Activated T-helper 1 cell treated with anti-CD3 and anti-CD28 coated beads, Interleukin-12 subunit alpha, Interleukin-12 subunit beta, Interleukin-2, Interleukin-4 antibody, amounts not matched to agents 30 ng/mL and 10 ng/mL and 1 ng/mL, durations not matched to agents 14 hours and 24 hours and 36 hours (primary cell): ENCODE results near the gene DCLK1. TPM values are rescaled to one million over a fixed set of nuclear protein-coding genes. Genes with fewer than 3 reads are reported as not detected.

Source experiments
- DNase-seq: peaks from one replicate; pipeline ENCODE4 v3.0.0; 2021; ENCODE audit warnings: low spot score
- H3K27ac Mint-ChIP-seq: one replicate; pipeline ENCODE4 v1.8.0; 2021; ENCODE audit warnings: mild to moderate bottlenecking, mixed read lengths
- H3K27me3 Mint-ChIP-seq: one replicate; pipeline ENCODE4 v1.8.0; 2022; ENCODE audit warnings: mild to moderate bottlenecking, moderate library complexity, mixed read lengths; ENCODE audit not compliant: insufficient read depth
- H3K36me3 Mint-ChIP-seq: one replicate; pipeline ENCODE4 v1.8.0; 2021; ENCODE audit warnings: low read depth, mixed read lengths
- H3K4me1 Mint-ChIP-seq: one replicate; pipeline ENCODE4 v1.8.0; 2021; ENCODE audit warnings: low read depth, mixed read lengths
- H3K4me3 Mint-ChIP-seq: one replicate; pipeline ENCODE4 v1.8.0; 2021; ENCODE audit warnings: mild to moderate bottlenecking, moderate library complexity, mixed read lengths
- H3K9me3 Mint-ChIP-seq: one replicate; pipeline ENCODE4 v1.8.0; 2021; ENCODE audit warnings: mixed read lengths
- intact Hi-C: fragments of 100-400 bp; cut with micrococcal nuclease; formaldehyde crosslinking; loops from one replicate; pipeline ENCODE4 v1.15.1; 2024
- total RNA-seq: library from RNA; stranded (reverse); gene quantifications from 2 replicates; pipeline ENCODE4 v1.2.3, GENCODE V29; 2022

DCLK1 gene
- total RNA-seq, 1 donor from 2014 or later: not detected

DNA sequence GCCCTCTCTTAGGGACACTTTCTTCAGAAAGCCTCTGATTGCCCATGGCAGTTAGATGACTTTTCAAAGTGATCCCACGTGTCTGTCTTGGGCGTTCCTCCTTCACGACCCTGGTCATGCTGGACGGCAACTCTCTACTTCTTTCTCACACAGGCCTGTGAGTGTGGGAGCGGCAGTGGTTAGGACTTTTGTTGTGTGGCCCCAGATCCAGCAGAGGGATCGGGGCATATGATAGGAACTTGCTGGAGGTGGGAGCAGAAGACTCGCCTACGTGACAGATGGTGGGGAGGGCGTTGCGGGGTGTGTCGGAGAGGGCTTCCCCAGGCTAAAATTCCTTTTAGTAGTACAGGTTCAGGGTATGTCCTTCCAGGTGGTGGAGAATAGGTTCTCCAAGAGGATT, 365.2 kb downstream of the DCLK1 start:
- intact Hi-C loops: no loop called here
- Mint-ChIP-seq H3K27ac (no peak overlapping the region), H3K4me1 (no peaks in the 10 kb centered on the region), H3K36me3 (no peaks in the 10 kb centered on the region), H3K9me3 (no peaks in the 10 kb centered on the region), H3K27me3 (no peaks in the 10 kb centered on the region), H3K4me3 (no peak overlapping the region)
- no peak for DNase-seq

DNA sequence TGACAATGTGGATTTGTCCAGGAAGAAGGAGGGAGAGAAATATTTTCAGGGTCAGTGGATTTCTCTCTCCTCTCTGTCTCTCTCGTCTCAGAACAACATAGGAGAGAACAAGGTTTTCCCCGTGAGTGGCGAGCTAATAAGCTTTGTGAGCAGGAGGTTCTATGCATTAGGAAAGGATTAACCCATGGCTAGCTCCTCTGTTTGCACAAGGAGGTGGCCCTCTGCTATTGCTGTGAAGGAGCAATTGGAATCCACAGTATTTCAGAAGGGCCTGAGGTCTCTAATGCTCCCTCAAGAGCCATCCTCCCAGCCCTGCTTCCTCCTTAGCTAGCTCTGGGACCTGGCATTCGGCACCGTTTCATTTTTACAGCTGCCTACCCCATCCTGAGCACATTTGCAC, 365.8 kb downstream of the DCLK1 start:
- intact Hi-C loops: no loop called here
- Mint-ChIP-seq H3K4me1 (no peaks in the 10 kb centered on the region), H3K9me3 (no peaks in the 10 kb centered on the region), H3K27ac (no peak overlapping the region), H3K36me3 (no peaks in the 10 kb centered on the region), H3K27me3 (no peaks in the 10 kb centered on the region), H3K4me3 (no peak overlapping the region)
- no peak for DNase-seq

DNA sequence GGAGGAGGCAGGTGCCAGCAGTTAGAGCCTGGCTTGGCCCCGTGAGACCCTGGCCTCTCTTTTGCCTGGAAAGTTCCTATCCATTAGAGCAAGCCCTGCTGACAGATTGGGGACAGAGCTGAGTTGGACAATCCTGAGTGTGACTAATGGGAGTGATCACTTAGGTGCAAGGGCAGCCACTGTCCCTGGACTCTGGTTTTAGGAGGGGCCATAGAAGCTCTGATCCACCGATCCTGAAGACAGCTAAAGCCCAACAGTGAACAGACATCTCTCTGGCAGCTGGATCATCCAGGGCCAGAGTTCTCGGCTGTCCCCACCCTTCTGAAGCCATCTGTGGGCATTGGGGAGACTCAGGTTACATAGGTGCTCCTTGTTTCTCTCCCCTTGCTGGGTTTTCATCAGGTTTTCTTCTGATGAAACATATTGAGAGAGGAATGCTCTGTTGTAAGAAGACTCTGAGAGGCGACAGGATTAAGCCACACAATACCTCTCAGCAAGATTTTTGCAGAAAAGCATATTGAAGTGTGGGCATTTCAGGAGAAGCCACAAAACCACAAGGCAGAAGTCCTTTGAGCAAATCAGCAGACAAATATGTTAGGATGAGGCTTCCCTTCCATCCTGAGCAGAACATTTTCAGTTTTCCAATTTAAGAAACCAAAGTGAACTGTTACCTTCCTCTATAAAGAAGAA, 366.7 kb downstream of the DCLK1 start:
- intact Hi-C loops: no loop called here
- Mint-ChIP-seq H3K4me1 (no peaks in the 10 kb centered on the region), H3K27me3 (no peaks in the 10 kb centered on the region), H3K27ac (no peak overlapping the region), H3K4me3 (no peak overlapping the region), H3K36me3 (no peaks in the 10 kb centered on the region), H3K9me3 (peaks cover 3% of the 10 kb centered on the region)
- DNase-seq: no peak

DNA sequence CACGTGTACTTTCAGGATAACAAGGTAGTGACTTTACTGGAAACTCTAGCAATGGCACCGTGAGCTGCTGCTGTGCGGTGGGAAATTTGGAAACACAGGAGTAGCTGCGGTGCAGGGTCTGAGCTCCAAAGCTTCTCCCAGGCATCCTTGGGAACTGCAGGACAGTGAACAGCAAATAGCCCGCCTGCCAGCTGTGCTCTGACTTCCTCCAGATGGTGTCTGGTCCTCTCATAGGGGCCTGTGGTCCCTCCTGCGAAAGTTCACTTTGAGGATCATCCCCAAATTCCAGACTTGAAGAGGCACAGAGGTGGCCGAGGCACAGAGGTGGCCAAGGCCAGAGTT, 367.4 kb downstream of the DCLK1 start:
- H3K36me3 Mint-ChIP-seq: no peaks in the 10 kb centered on the region
- H3K9me3 Mint-ChIP-seq: peaks cover 3% of the 10 kb centered on the region
- H3K4me1 Mint-ChIP-seq: no peaks in the 10 kb centered on the region
- no peaks in the 10 kb centered on the region for H3K27me3 Mint-ChIP-seq
- H3K27ac Mint-ChIP-seq: no peak overlapping the region
- no peak overlapping the region for H3K4me3 Mint-ChIP-seq
- intact Hi-C loops: no loop called here
- no peak for DNase-seq

DNA sequence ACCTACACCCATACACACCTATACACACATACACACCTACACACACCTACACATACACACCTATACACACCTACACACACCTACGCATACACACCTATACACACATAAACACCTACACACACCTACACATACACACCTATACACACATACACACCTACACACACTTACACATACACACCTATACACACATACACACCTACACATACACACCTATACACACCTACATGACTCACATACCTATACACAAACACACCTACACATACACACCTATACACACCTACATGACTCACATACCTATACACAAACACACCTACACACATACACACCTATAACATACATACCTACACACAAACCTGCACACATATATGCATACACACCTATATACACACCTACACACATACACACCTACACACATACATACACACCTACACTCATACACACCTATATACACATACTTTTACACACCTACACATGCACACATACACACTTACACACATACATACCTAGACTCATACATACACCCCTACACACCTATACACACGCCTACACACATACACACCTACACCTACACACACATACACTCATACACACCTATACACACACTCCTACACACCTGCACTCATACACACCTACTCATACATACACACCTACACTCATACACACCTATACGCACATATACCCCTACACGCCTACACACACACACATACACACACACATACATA, 368.0 kb downstream of the DCLK1 start:
- no peak for DNase-seq
- intact Hi-C loops: no loop called here

DNA sequence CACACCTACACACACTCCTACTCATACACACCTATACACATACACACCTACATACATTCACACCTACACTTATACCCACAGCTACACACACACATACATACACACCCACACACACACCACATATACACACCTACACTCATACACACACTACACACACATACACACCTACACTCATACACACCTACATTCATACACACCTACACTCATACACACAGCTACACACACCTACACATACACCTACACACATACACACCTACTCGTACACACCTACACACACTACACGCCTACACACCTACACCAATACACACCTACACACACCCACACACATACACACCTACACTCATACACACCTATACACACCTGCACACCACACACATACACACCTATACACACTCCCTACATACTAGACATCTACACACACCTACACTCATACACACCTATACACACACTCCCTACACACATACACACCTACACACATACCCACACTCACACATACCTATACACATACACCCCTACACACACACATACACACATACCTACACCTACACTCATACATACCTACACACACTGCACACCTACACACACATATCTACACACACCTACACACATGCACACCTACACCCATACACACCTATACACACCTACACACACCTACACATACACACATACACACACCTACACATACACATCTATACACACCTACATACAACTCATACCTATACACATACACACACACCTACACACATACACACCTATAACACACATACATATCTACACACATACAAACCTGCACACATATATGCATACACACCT, 369.5 kb downstream of the DCLK1 start:
- Mint-ChIP-seq H3K27ac (no peak overlapping the region), H3K9me3 (peaks cover 3% of the 10 kb centered on the region), H3K27me3 (no peaks in the 10 kb centered on the region), H3K36me3 (no peaks in the 10 kb centered on the region), H3K4me3 (no peak overlapping the region), H3K4me1 (no peaks in the 10 kb centered on the region)
- DNase-seq: no peak
- intact Hi-C loops: no loop called here

More for the DNA sequence above, 368.0 kb downstream of the DCLK1 start:
- no peaks in the 10 kb centered on the region for H3K27me3 Mint-ChIP-seq
- H3K27ac Mint-ChIP-seq: no peak overlapping the region
- no peaks in the 10 kb centered on the region for H3K36me3 Mint-ChIP-seq
- peaks cover 3% of the 10 kb centered on the region for H3K9me3 Mint-ChIP-seq
- H3K4me3 Mint-ChIP-seq: no peak overlapping the region
- no peaks in the 10 kb centered on the region for H3K4me1 Mint-ChIP-seq

DNA sequence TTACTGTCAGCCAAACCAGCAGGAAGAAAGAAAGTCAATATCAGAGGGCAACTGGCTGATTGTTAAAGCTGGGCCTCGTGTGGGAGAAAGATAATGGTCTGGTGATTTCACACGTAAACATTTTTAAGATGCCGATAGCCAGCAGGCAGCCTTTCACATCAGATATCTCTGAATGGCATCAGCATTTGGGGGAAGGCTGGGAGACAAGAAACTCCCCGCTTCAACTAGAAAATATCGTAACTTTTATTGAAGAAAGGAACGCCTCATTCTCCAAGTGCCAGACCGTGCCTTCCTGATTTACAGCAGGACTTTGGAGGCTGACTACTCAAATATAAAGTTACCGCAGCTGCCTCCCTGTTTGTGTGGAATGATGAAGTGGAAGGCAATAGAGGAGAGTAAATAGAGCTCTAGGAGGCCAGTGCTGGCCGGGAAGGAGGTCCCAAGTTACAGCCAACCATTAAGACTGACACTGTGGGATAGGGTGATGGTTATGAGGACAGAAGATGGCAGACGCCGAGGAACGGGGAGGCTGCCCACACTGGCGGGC, 370.4 kb downstream of the DCLK1 start:
- no peaks in the 10 kb centered on the region for H3K27me3 Mint-ChIP-seq
- intact Hi-C loops: no loop called here
- no peak for DNase-seq
- no peak overlapping the region for H3K4me3 Mint-ChIP-seq
- H3K9me3 Mint-ChIP-seq: peaks cover 3% of the 10 kb centered on the region
- no peaks in the 10 kb centered on the region for H3K36me3 Mint-ChIP-seq
- H3K27ac Mint-ChIP-seq: no peak overlapping the region
- H3K4me1 Mint-ChIP-seq: no peaks in the 10 kb centered on the region

DNA sequence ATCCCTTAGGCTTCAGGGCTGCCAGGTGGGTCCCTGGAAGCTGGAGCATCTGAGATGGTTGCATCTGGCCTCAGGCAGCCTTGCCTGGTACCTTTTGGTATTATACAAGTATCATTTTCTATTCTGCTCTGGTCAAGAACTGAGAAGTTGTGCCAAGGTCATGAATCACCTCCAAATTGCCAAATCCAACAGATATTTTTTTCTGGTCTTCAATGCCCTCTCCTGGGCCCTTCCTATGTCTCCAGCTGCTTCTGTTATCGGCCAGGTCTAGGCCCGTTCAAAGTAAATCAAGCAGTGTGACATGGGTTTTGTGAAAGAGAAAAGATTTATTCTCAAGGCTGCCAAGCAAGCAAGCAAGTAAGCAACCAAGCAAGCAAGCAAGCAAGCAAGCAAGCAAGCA, 383.6 kb downstream of the DCLK1 start:
- peaks cover 20% of the 10 kb centered on the region for H3K9me3 Mint-ChIP-seq

DNA sequence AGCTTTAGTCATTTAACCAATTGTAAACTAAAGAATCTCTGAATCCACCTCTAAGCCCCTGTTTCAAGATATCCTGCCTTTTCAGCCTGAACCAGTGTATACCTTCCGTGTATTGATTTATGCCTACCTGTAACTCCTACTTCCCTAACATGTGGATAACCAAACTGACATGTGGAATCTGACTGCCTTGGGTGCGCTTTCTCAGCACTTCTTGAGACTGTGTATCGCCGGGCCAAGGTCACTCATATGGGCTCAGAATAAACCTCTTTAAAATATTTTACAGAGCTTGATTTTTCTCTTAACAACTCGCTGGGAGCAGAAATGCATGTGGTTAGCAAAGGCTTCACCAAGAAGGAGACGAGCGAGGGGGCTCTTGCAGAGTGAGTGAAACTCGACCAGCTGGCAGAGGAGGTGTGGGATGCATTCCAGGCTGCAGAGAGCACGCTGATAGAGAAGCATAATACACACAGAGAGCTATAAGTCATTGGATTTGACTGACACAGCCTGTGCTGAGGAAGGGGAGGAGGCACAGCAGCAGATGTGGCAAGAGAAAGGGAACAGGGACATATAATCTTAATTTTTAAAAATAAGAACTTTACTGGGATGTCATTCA, 386.5 kb downstream of the DCLK1 start:
- H3K27ac Mint-ChIP-seq: no peak overlapping the region
- H3K9me3 Mint-ChIP-seq: peaks cover 11% of the 10 kb centered on the region
- no peaks in the 10 kb centered on the region for H3K4me1 Mint-ChIP-seq
- no peaks in the 10 kb centered on the region for H3K36me3 Mint-ChIP-seq
- no peaks in the 10 kb centered on the region for H3K27me3 Mint-ChIP-seq
- intact Hi-C loops: no loop called here
- H3K4me3 Mint-ChIP-seq: no peak overlapping the region
- no peak for DNase-seq

More for the DNA sequence above, 383.6 kb downstream of the DCLK1 start:
- H3K27ac Mint-ChIP-seq: no peak overlapping the region
- DNase-seq: no peak
- no peak overlapping the region for H3K4me3 Mint-ChIP-seq
- no peaks in the 10 kb centered on the region for H3K36me3 Mint-ChIP-seq
- intact Hi-C loops: no loop called here
- H3K27me3 Mint-ChIP-seq: no peaks in the 10 kb centered on the region
- no peaks in the 10 kb centered on the region for H3K4me1 Mint-ChIP-seq

DNA sequence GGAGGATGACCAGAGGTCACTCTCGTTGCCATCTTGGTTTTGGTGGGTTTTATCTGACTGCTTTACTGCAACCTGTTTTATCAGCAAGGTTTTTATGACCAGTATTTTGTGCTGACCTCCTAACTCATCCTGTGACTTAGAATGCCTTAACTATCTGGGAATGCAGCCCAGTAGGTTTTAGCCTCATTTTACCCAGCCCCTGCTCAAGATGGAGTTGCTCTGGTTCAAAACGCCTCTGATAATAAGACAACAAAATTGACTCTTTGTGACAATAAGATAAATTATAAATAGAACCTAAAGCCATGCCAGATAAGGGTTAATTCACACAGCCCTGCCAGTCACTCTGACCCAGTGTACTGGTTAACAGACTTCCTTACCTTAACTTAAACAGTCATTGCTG, 387.0 kb downstream of the DCLK1 start:
- Mint-ChIP-seq H3K27ac (no peak overlapping the region), H3K4me1 (no peaks in the 10 kb centered on the region), H3K9me3 (peaks cover 11% of the 10 kb centered on the region), H3K27me3 (no peaks in the 10 kb centered on the region), H3K4me3 (no peak overlapping the region), H3K36me3 (no peaks in the 10 kb centered on the region)
- DNase-seq: no peak
- intact Hi-C loops: no loop called here

DNA sequence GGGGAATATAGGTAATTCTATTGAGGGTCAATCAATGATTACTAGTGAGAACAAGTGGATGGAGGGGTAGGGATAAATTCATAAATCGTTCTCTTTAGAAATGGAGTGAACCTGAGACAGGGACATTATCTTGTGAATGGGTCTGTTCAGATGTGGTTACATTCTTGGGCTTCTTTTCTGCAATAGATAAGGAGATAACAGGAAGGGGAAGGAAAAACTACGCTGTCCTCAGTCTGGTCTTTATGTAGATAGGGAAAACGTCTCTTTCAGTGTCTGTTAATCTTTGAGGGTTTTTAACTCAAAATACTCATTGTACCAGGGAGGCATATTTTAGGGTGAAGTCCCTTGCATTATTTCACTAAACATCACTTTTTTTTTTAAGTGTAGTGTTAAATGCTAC, 388.0 kb downstream of the DCLK1 start:
- no peak overlapping the region for H3K27ac Mint-ChIP-seq
- intact Hi-C loops: no loop called here
- no peaks in the 10 kb centered on the region for H3K27me3 Mint-ChIP-seq
- H3K4me1 Mint-ChIP-seq: no peaks in the 10 kb centered on the region
- DNase-seq: no peak
- no peak overlapping the region for H3K4me3 Mint-ChIP-seq
- peaks cover 11% of the 10 kb centered on the region for H3K9me3 Mint-ChIP-seq
- H3K36me3 Mint-ChIP-seq: no peaks in the 10 kb centered on the region

DNA sequence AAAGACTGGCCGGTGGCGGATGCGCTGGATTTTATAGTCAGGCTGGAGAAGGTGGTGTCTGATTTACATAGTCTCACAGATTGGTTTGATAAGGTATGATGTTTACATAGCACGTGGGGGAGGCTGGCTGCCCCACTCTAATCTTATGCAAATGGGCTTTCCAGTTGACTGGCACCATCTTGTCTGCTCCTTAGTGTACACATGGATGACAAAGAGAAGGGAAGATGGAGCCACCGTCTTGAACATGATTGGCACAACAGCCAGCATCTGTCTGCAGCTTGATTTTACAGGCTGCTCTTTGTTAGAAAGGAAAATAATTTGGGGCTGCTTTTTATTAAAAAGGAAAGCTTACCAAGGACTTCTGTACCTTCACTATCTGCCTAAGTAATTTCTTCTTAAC, 389.5 kb downstream of the DCLK1 start:
- peaks cover 11% of the 10 kb centered on the region for H3K9me3 Mint-ChIP-seq
- H3K27me3 Mint-ChIP-seq: no peaks in the 10 kb centered on the region
- no peaks in the 10 kb centered on the region for H3K4me1 Mint-ChIP-seq
- H3K27ac Mint-ChIP-seq: no peak overlapping the region
- intact Hi-C loops: no loop called here
- no peak for DNase-seq
- H3K4me3 Mint-ChIP-seq: no peak overlapping the region
- H3K36me3 Mint-ChIP-seq: no peaks in the 10 kb centered on the region

DNA sequence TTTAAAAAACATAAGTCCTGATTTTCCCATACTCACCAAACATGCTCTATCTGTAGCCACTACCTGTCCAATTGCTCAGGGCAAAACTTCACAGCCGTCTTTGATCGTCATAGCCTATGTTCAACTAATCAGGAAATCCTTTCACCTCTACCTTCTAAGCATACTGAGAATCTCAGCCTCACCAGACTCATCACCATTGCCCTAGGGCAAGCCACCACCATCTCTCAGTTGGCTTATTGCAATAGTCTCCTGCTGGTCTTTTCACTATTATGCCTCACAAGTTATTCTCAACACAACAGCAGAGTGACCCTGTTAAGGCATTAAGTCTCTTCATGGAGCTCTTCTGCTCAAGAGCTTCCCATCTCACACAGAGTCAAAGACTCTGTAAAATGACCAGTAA, 394.3 kb downstream of the DCLK1 start:
- Mint-ChIP-seq H3K4me1 (no peaks in the 10 kb centered on the region), H3K9me3 (no peaks in the 10 kb centered on the region), H3K36me3 (no peaks in the 10 kb centered on the region)

More for the DNA sequence above, 394.3 kb downstream of the DCLK1 start:
- DNase-seq: no peak
- H3K27me3 Mint-ChIP-seq: no peaks in the 10 kb centered on the region
- H3K27ac Mint-ChIP-seq: no peak overlapping the region
- intact Hi-C loops: no loop called here
- H3K4me3 Mint-ChIP-seq: no peak overlapping the region
